Measurements from ENCODE around the gene FHOD3.

DNA sequence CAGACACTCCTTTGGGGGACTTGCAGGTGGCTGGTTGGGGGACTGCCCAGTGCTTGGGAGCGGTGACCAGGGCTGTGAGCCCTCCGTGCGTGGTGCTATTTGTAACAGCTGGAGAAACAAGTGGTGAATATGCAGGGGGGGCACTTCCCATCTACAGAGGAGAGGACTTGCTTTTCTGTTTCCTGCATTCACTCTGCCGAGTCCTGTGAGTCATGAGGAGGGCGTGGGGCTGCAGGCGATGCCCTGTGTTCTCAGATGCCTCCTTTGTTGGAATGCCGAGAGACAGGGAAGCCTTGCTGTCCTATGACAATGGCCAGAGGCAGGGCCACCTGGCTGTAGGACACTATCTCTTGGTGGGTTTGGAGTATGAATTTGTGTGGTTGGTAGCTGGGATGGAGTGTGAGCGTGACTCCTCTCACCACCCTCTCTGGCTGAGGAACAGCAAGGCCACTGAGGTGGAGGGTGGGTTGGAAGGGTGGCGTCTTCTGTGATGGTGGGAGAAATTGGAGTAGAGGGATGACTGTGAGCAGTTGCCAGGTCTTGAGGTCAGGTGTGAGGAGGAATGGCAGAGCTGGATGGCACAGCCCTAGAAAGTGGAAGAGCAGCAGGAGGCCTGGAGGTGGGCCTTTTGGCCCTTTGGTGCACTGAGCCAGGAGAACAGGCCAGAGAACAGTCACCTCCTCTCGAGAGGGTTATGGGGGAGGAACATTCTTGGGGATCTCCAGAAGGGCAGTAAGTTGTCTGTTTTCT lies 24.3 kb downstream of the FHOD3 start:
- TF ChIP-seq, protein P1, sequence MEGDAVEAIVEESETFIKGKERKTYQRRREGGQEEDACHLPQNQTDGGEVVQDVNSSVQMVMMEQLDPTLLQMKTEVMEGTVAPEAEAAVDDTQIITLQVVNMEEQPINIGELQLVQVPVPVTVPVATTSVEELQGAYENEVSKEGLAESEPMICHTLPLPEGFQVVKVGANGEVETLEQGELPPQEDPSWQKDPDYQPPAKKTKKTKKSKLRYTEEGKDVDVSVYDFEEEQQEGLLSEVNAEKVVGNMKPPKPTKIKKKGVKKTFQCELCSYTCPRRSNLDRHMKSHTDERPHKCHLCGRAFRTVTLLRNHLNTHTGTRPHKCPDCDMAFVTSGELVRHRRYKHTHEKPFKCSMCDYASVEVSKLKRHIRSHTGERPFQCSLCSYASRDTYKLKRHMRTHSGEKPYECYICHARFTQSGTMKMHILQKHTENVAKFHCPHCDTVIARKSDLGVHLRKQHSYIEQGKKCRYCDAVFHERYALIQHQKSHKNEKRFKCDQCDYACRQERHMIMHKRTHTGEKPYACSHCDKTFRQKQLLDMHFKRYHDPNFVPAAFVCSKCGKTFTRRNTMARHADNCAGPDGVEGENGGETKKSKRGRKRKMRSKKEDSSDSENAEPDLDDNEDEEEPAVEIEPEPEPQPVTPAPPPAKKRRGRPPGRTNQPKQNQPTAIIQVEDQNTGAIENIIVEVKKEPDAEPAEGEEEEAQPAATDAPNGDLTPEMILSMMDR (IDR thresholded peaks at IDR 0.05), result no peak
- no peak for TF ChIP-seq POLR2A (IDR thresholded peaks at IDR 0.05)
